NCI-H345 treated with DMSO at 0.1 percent for 48 hours (cell line): ENCODE data around the gene DPP6.
"Not testable (repeated sequence)": the region's sequence is repeated elsewhere in the genome, so short reads cannot be mapped to it uniquely, and the experiment has no call there.

Source experiments
- DNase-seq: peaks from one replicate; lab custom pipeline; 2025; ENCODE audit not compliant: unreplicated experiment; lab: John Stamatoyannopoulos, UW

Gene DPP6

DNA sequence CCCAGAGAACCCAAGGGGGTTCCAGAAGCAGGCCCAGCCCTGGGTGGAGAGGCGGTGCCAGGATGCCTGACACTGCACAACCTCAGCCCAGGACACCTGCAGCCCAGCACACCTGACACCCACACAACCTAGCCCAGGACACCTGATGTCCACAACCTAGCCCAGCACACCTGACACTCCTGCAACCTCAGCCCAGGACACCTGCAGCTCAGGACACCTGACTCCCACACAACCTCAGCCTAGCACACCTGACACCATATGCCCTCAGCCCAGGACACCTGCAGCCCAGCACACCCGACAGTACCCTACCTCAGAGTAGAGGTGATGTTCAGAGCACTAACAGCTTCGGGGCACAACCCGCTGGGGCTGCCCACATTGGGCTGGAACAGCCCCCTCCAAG is 863.4 kb downstream of the DPP6 start:
- DNase-seq, result no peak

DNA sequence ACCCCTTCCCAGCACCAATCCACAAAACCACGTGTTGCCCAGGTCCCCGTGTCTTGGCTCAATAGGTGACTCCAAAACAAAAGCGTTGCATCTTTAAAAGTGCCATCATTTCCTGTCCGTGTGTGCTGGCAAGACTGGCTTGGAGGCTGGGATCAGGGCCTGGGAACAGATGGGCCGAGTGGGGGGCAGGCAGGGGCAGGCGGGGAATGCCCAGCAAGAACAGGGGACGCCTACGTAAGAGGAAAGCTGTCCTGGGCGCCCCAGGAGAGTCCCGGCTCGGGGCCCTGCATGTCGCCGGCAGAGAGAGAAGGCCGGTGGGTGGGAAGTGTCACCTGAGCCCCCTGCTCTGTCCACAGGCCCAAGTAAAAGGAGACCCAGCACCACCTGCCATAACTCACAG is 864.2 kb downstream of the DPP6 start:
- no peak for DNase-seq

DNA sequence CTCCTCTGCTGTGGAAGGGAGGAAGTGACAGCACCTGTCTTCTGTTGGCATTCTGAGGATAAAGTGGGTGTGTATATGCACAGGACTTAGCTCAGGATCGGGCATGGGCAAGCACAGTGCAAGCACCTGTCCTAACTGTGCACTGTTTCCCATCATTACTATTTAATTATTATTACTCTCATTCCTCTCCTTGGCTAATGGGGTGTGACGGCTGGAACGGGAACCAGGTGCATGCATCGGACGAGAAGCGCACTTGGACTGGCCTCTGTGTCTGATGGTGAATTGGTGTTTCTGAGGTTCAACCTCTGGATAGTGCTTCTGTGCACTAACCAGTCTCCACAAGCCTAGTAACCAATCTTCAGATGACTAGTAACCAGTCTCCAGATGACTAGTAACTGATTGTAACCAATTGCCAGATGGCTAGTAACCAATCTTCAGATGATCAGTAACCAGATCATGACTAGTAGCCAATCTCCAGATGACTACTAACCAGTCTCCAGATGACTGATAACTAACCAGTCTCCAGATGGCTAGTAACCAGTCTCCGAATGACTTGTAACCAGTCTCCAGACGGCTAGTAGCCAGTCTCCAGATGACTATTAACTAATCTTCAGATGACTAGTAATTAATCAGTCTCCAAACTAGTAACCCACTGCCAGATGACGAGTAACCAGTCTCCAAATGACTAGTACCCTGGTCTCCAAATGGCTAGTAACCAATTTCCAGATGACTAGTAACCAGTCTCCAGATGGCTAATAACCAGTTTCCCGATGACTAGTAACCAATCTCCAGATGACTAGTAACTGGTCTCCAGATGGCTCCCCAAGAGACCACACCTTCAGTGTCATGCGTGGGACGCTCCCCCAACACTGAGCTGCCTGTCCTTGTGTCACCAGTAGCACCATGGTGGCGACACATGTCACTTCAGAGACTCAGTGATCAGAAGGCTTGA is 864.9 kb downstream of the DPP6 start:
- DNase-seq, result no peak

DNA sequence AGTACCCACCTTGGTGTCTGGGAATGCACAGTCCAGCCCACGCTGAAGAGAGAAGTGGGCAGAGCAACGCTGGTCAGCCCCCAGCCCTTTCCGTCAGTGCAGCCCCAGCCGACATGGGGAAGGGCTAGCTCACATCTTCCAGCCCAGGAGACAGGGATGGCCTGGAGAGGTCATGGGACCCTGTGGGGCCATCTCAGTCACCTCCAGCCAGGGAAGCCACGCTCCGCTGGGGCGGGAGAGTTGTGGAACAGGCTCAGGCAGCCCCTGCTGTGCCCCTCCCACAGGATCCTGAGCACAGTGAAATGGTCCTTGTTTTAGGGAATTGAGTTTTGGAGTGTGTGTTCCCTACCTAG is 865.6 kb downstream of the DPP6 start:
- DNase-seq, result no peak

DNA sequence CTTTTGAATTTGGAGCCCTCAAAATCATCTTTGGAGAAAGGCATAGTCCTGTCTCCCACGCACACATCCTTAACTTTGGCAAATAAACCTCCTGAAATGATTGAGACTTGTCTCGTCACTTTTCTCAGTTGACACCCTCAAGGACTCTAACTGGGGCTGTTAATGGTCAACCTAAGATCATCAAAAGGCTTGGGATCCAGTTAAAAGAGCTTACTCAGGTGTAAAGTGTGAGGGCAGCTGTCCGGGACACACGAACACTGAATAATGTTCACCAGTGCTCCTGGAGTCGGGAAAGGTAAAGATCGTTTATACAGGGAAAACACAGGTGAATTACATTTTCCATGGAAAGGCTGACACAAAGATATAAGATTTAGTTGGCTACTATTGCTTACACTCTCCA is 866.1 kb downstream of the DPP6 start:
- no peak for DNase-seq

DNA sequence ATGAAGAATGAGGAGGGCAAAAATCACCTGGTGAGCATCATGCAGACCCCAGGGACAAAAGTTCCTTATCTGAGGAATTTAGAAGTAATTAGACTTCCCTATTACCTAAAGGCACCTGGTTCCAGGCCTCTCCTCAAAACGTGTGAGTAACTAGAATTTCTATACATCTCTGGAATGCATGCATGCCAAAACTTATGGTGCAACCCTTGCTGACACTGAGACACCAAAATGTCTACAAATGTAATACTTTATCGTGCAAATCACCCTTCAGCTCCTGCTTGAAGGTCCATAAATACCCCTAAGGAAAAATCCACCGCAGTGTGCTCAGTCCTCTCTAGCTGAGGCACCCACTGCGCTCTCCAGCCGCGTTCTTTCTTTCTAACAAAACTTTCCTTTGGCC is 866.5 kb downstream of the DPP6 start:
- no peak for DNase-seq

DNA sequence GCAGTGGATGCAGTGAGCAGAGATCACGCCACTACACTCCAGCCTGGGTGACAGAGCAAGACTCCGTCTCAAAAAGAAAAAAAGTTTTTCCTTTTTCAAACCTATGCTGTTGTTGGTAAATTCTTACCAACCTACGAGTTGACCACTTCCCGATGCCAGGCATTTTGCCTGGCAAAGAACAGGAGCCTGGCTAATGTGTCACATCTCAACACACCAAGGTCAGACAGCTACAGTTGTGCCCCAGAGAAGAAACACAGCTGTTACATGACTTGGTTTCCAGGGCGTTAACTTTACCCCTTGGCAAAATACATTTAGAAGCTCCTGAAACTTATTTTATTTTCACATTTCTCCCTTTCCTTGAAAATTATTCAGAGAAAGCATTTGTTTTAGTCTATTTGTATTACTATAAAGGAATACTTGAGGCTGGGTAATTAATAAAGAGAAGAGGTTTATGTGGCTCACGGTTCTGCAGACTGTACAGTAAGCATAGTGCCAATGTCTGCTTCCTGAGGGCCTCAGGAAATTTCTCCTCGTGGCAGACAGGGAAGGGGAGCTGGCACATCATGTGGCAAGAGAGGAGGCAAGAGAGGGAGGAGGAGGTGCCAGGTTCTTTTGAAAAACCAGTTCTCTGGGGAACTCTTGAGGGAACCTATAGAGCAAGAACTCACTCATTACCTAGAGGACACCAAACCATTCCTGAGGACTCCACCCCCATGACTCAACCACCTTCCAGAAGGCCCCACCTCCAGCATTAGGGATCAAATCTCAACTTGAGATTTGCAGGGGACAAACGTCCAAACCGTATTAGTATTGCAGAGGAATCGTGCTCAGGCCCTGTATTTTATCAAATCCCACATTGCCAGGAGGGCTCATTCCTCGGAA is 867.4 kb downstream of the DPP6 start:
- DNase-seq, result no peak

DNA sequence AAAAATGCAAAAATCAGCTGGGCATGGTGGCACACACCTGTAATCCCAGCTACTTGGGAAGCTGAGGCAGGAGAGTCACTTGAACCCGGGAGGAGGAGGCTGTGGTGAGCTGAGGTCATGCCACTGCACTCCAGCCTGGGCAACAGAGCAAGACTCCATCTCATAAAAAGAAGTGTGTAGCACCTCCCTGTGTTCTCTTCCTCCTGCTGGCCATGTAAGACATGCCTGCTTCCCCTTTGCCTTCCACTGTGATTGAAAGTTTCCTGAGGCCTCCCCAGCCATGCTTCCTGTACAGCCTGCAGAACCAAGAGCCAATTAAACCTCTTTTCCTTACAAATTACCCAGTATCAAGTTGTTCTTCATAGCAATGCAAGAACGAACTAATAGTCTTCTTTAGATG is 870.3 kb downstream of the DPP6 start:
- not testable (repeated sequence) for DNase-seq

DNA sequence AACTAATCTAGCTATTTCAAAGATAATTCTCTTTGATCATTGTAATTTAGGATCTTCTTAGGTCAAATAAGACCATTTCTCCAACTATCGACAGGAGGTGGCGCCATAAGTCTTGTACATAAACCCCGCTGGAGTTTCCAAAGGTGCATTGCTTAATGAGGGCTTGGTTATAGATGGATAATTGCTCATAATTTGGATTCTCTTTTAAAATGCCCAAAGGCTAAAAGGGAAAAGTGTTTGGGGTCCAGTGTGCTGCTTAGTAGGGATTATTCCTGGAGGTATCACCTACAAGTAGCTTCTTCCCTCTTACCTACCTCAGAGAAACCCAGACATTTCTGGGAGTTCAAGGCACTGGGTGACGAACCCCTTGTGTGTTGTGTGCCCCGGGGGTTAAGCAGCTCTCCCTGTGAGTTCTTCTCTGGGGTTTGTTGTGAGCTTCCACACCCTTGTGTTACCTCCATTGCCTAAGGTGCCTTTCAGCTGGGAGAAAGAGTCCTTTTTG is 875.5 kb downstream of the DPP6 start:
- DNase-seq, result peak; percentile 66

DNA sequence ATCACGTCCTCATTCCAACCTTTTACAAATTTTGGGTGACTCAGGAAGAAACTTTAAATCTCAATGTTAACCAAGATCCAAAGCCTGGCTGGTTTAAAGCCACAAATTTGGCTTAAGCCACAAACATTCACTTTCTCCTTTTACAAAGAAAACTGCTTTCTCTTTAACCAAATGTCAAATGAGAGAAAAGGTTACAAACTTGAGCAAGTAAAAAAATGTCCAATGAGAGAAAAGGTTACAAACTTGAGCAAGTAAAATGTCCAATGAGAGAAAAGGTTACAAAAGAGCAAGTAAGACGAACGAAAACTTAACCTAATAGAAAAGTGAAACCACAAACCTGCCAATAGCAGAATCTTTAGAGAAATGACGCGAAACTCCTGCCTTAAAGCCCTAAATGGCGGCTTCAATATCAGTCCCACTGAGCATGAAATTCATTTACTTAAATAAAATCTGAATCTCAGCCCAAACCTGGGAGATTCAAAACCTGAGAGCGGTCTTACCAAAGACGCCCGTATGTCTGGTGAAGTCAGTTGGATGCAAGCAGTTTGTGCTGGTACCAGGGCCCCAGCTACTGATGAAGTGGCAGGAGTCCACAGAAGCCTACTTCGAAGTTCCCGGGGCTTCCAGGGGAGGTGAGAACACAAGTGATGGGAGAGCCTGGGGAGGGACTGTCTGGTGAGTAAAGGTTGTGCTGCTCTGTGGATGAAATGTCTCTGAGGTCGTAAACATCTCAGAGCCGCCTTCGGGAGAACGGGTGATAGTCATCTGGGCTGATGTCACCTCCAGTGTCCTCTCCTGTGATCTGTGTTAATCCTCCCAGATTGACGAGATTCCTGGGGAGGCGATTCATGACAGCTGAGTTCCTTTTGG is 876.2 kb downstream of the DPP6 start:
- no peak for DNase-seq

DNA sequence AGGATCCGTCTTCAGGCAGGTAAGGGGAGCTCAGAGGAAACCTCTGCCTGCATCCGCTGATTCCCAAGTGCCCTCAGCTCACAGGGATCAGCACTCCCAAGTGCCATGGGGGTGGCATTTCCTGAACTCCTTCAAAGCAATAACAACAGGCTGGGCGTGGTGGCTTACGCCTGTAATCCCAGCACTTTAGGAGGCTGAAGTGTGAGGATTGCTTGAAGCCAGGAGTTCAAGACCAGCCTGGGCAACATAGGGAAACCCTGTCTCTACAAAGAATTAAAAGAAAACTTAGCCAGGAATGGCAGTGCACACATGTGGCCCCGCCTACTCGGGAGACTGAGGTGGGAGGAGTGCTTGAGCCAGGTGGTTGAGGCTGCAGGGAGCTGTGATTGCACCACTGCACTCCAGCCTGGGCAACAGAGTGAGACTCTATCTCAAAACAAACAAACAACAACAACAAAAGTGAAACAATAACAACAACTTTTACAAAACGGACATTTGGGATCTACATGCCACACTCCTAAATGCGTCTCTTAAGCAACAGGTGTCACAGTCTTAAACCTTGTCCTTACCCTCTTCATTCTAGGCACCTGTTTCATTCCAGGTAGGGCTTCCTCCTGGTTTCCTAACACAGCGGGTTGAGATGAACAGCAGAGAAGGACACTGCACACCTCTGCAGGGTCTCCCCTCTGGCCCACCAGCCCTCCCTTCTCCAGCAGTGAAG is 877.0 kb downstream of the DPP6 start:
- no peak for DNase-seq

DNA sequence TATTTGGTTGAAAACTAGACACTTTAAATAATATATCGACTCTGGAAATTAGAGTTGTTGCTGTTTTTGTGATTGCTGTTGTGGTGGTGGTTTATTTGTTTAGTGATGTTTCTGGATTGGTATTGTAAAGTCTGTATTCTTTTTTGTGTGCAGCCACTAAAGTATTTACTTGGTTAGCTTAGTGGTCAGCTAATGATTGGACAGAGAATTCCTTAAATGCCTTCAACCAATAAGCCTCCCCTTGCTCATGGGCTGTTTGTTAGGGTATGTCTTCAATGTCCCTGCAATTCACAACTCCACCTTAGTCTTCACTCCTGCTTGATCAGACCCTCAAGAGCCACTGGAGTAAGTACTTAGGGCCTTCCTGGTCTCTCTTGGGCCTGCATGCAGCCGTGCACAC is 879.7 kb downstream of the DPP6 start:
- no peak for DNase-seq

DNA sequence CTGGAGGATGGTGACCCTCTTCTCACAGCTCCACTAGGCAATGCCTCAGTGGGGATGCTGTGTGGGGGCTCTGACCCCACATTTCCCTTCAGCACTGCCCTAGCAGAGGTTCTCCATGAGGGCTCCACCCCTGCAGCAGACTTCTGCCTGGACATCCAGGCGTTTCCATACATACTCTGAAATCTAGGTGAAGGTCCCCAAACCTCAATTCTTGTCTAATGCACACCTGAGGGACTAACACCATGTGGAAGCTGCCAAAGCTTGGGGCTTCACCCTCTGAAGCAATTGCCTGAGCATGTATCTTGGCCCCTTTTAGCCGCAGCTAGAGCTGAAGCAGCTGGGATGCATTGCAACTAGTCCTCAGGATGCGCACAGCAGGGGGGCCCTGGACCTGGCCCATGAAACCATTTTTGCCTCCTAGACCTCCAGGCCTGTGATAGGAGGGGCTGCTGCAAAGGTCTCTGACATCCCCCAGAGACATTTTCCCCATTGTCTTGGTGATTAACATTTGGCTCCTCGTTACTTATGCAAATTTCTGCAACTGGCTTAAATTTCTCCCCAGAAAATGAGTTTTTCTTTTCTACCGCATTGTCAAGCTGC is 882.3 kb downstream of the DPP6 start:
- not testable (repeated sequence) for DNase-seq

DNA sequence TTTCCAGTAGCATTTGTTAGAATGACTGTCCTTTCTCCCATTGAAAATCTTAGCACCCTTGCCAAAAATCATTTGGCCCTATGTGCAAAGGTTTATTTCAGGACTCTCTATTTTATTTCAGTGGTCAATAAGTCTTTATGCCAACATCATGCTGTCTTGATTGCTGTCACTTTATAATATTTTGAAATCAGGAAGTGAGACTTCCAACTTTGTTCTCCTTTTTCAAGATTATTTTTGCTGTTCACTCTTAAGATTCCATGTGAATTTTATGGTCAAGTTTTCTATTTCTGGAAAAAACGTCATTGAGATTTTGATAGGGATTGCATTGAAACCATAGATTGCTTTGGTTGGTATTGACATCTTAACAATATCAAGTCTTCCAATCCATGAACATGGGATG is 885.6 kb downstream of the DPP6 start:
- no peak for DNase-seq

DNA sequence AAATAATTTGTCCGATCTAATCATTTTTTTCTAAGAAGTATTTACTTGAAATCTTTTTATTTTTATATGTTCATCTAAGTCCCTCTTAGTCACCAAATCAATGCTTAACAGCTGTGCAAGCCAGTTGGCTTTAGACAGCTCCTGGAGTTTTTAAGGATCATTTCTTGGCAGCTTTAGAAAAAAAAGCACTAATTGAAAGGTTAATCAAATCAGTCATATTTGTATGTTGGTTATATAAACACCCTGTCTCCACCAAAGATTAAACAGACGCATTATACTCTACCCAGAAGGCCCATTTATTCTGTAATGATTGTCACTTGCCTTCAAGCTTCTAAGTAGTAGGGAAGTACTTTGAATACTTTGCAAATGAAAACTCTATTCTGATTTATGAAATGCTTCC is 890.5 kb downstream of the DPP6 start:
- no peak for DNase-seq
